ENCODE measurements around the gene TBC1D2. TPM values are rescaled to one million over a fixed set of nuclear protein-coding genes. Genes with fewer than 3 reads are reported as not detected.

Gene TBC1D2
- total and polyA plus RNA-seq, 2 donors (not counting 3 experiments of a cell fraction or from before 2014, with no cell fraction given), result 3.4 to 4.5 TPM

DNA sequence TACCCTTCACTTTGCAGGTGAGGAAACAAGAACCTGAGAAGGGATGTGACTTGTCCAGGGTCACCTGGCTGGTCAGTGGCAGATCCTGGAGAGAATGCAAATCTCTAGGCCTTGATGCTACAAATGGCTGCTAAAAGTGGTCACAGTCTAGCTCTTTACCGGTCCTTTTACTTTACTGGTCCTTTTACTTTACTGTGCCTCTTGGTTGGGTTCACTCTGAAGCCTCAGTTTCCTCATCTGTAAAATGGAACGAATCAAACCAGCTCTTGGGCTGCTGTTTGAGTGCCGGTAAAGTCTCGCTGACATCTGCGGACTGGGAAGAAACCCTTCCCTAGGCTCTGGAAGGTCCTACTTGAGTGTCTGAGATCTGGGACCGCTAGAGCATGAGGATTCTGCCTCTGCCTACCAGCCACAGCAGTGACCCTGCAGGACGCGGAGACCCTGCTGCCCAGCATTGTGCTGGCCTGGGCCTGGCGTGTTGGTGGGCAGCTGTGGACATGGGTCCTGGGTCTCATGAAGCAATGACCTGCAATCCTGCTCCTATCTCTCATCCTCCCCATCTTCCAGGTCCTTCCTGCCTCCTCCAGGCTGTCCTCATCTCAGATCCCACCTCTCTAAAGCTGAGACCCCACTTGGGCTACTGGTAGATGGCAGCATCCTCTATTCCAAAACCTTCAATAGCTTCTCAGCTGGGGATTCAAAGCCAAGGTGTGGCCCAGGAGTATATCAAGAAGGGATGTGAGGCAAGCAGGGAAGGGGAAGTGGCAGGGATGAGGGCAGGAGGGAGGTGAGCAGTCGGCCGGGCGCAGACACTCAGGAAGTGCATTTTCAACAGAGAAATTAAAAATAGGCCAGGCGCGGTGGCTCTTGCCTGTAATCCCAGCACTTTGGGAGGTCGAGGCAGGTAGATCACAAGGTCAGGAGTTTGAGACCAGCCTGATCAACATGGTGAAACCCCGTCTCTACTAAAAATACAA lies 76.3 kb downstream of the TBC1D2 start:
- Histone ChIP-seq H3K27ac (ENCODE audit: insufficient read depth, low read depth, low read length) (no peak overlapping the region), H3K9me1 (replicated peaks; ENCODE audit: control insufficient read depth, extremely low read depth, insufficient read depth, low read length) (no peaks in the 10 kb centered on the region), H2AFZ (ENCODE audit: low read depth, low read length) (no peak overlapping the region), H4K20me1 (replicated peaks; ENCODE audit: control insufficient read depth, extremely low read depth, insufficient read depth, low read length) (no peaks in the 10 kb centered on the region), H3K36me3 (ENCODE audit: control insufficient read depth in 2 of 2, extremely low read depth in 1 of 2, insufficient read depth in 2 of 2, low read length in 2 of 2) (no peaks in the 10 kb centered on the region), H3K9me3 (replicated peaks; ENCODE audit: control insufficient read depth, insufficient read depth, low read length) (no peaks in the 10 kb centered on the region), H3K4me3 (replicated peaks in 1 of 3; ENCODE audit: insufficient read depth in 1 of 3, low read depth in 1 of 3, low read length in 3 of 3) (no peak overlapping the region), H3K9ac (replicated peaks; ENCODE audit: extremely low read depth, insufficient read depth, low read length) (no peak overlapping the region), H3K4me1 (ENCODE audit: control insufficient read depth, extremely low read depth, insufficient read depth, low read length) (no peaks in the 10 kb centered on the region), H3K79me2 (ENCODE audit: control insufficient read depth, insufficient read depth, low read length) (no peaks in the 10 kb centered on the region), H3K4me2 (ENCODE audit: insufficient read depth, low read length) (no peak overlapping the region), H3K27me3 (ENCODE audit: control insufficient read depth in 2 of 2, insufficient read depth in 2 of 2, low read length in 2 of 2) (no peaks in the 10 kb centered on the region)
- TF ChIP-seq POLR2A (IDR thresholded peaks at IDR 0.05; ENCODE audit: low read depth, low read length) (no peak), GATA2 (IDR thresholded peaks at IDR 0.05; ENCODE audit: insufficient read depth, insufficient read length, low read depth, low read length) (no peak), MYC (IDR thresholded peaks at IDR 0.05; ENCODE audit: low read depth, low read length) (no peak), EZH2 (IDR thresholded peaks at IDR 0.05; ENCODE audit: borderline replicate concordance, low read depth, low read length, severe bottlenecking) (no peak), POLR2AphosphoS5 (IDR thresholded peaks at IDR 0.05; ENCODE audit: insufficient read depth, low read depth, low read length) (no peak), FOS (IDR thresholded peaks at IDR 0.05; ENCODE audit: borderline replicate concordance, insufficient read depth, low read length) (no peak), JUN (IDR thresholded peaks at IDR 0.05; ENCODE audit: borderline replicate concordance, insufficient read depth, insufficient read length, low read depth) (no peak)
- TF ChIP-seq, protein P1, sequence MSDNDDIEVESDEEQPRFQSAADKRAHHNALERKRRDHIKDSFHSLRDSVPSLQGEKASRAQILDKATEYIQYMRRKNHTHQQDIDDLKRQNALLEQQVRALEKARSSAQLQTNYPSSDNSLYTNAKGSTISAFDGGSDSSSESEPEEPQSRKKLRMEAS (IDR thresholded peaks at IDR 0.05; ENCODE audit: insufficient read depth, insufficient read length), result no peak
- TF ChIP-seq, protein P2, sequence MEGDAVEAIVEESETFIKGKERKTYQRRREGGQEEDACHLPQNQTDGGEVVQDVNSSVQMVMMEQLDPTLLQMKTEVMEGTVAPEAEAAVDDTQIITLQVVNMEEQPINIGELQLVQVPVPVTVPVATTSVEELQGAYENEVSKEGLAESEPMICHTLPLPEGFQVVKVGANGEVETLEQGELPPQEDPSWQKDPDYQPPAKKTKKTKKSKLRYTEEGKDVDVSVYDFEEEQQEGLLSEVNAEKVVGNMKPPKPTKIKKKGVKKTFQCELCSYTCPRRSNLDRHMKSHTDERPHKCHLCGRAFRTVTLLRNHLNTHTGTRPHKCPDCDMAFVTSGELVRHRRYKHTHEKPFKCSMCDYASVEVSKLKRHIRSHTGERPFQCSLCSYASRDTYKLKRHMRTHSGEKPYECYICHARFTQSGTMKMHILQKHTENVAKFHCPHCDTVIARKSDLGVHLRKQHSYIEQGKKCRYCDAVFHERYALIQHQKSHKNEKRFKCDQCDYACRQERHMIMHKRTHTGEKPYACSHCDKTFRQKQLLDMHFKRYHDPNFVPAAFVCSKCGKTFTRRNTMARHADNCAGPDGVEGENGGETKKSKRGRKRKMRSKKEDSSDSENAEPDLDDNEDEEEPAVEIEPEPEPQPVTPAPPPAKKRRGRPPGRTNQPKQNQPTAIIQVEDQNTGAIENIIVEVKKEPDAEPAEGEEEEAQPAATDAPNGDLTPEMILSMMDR (IDR thresholded peaks at IDR 0.05; ENCODE audit: extremely low read depth in 1 of 2, insufficient read depth in 1 of 2, low read depth in 1 of 2, low read length in 2 of 2), result no peak
- DNase-seq (ENCODE audit: low read depth, low spot score), result no peak
- intact Hi-C loops (cut with micrococcal nuclease) (no loop called here), dilution Hi-C loops (cut with MboI; ENCODE audit: extremely low pct_ligation_motif_present, low sequenced_read_pairs) (no loop called here)
- ChIA-PET POLR2A (no interaction called here), CTCF (interaction anchor here (0.8 to 1.1 kb wide), 3 partner anchors 9 to 26 kb away, joined by 3 read pairs; no protein-coding TSS in a partner anchor)
- BruUV-seq (replicated peaks), result no TSS peak
- FAIRE-seq, result no peak

Data from endothelial cell of umbilical vein (primary cell).